Activated T-helper 1 cell treated with Interleukin-2 at 50 U/mL for 16 hours (primary cell): ENCODE measurements around the gene ATG10.
"Not testable (repeated sequence)": the region's sequence is repeated elsewhere in the genome, so short reads cannot be mapped to it uniquely, and the experiment has no call there.

Experiments used
- DNase-seq: peaks from one replicate; pipeline ENCODE4 v3.0.0-alpha.2; 2020; ENCODE audit warnings: low read depth

The ATG10 gene

DNA sequence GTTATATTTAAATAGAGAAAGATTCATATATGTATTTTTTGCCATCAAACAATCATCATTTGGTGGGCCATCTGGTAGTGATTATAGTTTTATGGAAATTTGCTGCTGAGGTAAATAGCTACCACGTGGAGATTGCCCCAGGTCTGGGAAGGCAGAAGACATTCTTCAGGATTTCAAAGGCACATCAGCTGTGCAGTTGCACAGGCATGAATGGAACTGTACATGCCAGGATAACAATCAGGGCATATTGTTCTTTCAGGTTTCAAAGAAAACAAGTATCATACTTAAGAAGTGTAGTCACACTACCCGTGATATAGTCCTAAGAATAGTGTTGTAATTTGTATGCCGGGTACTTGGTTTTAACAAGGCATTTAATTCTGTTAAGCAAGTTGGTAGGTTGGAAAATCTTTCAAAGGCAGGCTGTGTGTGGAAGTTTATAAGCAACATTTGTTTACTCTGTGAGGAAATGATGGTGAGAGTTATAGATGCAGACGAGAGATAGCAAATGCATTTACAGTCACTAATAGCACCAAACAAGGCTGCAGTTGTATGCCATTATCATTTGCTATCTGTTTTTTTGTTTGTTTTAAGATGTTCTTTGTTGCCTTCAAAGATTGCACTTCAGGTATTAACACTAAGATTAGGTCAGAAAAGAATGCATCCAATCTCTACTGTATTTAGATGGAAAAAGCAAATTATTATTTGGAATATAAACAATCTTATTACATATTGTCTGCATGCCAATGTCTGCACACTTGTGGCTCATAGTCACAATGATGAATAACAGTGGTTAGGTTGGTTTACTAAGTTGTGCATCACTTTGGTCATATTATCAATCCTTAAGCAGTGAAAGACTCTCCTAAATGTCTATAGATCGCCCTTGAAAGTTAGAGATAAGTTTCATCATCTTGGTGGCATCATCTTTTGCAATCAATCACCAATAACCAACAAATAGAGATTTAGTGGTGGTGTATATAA lies 251.1 kb downstream of the ATG10 start:
- DNase-seq: no peak

DNA sequence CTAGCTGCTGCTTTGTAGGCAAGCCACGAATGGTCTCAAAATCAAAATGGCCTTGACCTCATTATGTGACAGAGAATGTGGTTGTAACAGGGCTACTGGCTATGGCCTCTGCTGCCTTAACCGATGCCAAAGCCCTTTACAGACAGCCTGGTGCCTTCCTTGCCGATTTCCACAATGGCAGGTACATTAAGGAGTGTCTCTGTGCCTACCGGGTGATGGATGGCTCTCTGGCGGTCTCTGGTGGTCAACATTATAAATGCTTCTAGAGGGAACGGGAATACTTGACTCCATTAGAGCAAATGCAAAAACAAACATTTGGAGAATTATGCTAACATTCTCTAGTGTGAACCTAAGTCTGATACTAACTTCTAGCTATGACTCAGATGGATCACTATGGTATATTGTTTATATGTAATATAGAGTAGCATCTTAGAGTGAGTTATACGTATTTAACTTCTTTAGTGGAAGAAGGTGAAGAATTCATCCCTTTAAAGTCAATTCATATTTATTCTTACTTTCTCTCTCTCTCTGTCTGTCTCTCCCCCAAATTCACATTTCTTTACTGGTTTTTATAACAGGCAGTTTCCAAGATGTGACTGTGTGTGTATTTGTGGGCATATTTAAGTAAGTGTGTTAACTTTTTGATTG lies 253.8 kb downstream of the ATG10 start:
- peak; percentile 33 for DNase-seq

DNA sequence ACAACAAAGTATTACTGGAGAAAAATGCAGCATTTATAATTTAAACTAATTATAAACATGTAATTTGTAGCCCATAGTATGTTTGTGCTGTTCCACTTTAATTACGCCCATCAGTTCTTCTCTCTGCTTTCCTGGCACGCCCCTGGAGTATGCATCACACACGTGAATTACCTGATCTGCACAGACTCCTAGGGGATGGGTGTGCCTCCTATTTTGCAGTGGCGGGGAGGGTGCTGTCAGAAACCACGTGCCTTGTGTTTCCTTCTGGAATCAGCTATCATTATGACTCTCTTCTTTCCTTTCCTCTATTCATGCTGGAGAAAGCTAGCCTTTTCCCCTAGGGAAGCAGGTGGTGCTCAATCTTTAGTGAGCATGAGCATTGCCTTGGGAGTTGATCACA lies 263.1 kb downstream of the ATG10 start:
- DNase-seq: no peak

DNA sequence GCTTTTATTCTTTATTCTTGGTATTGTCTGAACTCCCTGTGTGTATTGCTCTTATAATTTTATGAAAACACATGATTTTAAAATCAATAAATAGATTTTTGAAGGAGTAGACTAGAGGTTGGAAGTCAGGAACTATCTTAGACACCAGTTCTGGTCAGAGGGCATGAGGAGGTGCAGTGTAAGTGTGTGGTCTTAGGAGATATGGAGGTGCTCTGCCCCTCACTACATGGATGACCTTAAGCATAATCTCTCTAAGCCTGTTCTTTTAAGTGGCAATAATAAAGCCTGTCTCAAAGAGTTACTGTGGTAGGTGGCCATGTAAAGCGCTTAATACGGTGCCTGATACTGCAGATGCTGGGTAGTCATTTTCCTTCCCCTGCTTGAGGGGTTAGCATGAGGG lies 272.3 kb downstream of the ATG10 start:
- DNase-seq: no peak

DNA sequence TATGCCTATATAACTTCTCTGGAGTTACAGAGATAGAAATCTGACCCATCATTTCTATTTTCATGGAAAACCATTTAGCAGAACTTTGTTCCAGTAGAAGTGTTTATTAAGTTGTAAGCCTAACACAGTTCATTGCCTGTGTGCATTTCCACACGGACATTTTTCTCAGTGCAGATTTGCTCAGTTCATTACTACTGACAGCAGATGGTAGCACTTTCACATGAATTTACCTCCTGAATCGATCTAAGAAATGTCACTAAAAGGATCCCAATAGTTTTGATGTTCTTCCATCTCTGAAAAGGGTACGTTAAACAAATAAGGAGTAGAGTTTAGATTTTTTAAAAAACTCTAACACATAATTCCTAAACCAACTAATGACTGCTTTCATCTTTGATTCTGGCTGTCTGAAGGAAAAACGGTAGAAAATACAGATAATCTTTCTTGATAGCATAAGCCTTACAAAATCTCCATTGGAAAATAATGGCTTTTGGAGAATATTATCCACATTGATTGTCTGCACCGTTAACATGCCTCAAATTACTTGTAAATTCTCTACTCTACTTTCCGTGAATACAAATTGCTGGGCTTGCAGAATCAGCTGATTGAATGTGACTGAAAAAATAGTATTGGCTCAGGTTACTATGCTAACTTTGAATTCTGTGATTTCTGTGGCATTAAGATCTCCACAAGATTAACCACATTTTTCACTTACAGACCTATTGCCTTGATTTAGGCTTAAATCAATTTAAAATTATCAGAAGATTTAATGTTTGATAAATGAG lies 273.2 kb downstream of the ATG10 start:
- no peak for DNase-seq

DNA sequence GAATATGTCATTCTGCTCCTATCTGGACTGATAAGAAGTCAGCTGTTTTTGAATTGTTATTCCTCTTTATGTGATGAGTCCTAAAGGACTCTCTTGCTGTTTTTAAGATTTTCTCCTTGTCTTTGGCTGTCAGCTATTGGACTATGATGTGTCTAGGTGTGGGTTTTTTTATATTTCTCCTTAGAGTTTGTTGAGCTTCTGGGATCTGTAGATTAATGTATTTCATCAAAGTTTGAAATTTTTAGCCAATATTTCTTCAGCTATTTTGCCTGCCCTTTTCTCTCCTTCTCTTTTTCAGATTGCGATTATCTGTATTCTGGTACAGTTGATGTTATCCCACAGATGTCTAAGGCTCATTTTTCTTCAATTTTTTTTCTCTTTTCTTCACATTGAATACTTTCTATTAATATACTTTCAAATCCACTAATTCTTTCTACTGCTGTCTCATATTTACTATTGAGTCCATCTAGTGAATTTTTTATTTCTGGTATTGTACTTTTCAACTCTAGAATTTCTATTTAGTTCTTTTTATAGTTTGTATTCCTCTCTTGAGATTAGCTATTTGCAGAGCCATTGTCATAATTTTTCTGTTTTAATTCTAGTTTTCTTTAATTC lies 275.2 kb downstream of the ATG10 start:
- no peak for DNase-seq

DNA sequence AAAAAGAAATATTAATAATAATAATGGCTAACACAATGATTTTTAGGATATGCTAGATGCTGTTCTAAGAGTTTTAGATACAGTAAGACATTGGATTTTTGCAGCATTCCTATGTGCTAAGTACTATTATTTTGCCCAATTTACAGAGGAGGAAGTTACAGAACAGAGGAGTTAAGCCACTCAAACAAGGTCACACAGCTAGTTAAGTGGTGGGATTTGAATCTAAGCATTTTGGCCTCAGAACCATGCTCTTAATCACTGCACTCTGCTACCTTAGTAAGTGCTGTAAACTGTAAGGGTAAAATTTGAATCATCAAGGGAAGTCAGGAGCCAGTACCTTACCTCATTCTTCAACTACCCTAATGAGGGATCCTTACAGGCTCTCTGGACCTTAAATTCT lies 280.9 kb downstream of the ATG10 start:
- DNase-seq: no peak

DNA sequence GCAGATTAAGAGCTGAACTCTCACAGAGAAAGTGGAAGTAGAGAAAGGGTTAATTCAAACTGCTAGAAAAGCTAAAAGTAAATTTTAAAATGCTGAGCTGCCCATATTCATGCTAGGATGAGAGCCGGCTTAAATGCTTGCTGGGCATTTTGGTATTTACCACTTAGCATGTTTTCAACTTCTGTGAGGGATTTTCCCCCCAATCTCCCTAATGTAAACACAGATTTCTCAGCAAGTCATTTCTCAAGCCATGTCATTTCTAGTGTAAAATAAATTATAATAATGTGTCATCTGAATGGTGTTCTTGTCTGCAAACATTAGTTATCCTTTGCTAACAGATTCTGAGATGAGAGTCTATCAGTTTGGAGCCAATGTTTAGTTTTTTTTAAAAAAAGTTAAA lies 284.0 kb downstream of the ATG10 start:
- DNase-seq: no peak

DNA sequence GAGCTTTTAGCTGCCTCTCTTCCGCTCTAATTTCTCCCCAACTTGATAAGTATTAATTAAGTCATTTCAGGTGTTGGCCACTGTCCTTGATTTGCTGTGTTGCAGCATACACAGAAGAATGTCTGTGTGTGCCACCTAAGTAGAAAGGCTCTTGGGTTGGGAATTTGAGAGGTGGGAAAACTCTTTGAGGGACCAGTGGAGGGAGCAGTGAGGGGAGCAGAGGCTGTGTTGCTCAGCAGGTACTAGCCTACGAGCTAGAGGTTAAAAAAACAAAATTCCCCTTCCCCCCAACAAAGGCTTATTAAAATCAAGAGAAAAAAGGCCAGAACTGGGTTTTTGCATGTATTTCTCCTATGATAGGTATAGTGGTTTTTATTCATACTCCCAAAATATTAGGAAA lies 285.4 kb downstream of the ATG10 start:
- no peak for DNase-seq

DNA sequence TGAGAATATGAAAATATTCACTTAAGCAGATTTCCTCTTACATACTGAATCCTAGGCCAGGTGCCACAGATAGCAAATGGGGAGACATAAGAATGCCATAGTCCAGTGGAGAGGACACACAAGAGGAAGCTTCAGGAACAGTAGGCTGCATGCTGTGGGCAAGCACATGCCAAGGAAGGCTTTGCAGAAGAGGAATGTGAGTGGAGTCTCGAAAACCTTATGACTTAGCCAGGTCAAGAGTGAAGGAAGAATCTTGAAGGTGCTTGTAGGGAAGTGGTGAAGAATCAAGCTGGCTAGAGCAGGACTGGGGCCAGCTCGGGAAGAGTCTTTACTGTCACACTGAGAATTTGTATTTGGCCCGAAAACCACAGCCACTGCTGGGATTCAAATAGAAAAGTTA lies 285.9 kb downstream of the ATG10 start:
- no peak for DNase-seq

DNA sequence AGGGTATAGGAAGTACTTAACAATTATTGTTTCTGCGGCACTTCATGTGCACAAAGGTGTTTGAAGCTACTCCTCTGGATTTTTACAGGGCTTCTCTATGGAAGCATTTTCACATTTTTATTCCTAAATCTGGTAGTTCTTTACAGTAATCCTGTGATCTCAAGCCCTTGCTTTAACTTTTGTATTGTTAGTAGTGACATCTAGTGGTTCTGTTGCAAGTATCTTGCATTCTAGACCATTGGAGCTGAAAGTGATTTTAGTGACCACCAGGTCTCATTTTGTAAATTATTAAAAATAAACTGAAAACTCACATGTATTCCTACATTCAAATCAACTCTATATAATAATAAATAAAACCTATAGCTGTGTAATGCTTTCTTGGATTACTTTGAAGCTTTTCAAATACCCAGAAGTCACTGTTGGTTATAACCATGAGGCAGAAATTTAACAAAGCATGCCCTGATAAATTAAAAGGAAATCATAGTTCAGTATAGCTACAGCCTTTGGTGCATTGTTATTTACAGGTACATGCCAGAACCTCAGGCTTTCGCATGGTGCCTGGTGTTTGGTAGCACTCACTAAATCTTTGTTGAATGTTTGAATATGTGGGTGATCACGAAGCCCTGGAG lies 287.5 kb downstream of the ATG10 start:
- DNase-seq: no peak

DNA sequence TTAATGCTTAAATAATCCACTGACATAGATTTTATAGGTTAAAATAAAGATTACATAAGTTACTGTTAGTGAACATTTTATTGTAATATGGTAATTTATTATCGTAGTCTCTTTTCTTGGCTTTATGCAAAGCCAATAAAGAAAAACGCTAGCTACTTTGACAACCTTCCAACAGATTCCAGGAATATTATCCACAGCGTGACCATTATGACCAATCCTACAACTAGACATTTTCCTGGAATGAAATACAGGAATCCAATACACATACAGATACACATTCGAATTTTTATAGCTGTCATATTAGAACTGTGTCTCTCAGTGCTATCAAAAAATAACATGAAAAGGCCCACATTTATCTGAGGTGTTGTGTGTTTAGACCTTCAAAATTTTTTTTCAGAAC lies 293.2 kb downstream of the ATG10 start:
- DNase-seq: no peak

DNA sequence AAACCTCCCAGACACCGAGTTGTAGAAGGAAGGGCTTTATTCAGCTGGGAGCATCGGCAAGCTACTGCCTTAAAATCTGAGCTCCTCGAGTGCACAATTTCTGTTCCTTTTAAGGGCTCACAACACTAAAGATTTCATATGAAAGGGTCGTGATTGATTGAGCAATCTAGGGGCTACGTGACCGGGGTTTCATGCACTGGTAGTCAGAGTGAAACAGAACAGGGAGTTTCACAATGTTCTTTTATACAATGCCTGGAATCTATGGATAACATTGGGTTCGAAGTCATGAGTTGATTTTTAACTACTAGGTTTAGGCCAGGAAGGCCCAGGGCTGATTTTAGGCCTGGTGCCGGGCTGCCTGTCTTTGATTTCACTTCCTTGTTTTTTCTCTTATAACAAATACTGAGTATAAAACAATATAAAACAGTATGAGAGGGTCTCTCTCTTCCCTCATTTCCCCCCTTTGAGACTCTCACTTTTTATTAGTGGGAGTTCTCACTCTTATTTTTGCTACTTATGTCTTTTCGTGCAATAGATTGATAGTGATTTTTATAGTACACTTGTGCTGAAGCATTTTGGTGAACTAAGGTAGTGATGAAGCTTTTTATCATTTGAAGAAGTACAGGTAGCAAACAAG lies 295.6 kb downstream of the ATG10 start:
- DNase-seq: not testable (repeated sequence)

DNA sequence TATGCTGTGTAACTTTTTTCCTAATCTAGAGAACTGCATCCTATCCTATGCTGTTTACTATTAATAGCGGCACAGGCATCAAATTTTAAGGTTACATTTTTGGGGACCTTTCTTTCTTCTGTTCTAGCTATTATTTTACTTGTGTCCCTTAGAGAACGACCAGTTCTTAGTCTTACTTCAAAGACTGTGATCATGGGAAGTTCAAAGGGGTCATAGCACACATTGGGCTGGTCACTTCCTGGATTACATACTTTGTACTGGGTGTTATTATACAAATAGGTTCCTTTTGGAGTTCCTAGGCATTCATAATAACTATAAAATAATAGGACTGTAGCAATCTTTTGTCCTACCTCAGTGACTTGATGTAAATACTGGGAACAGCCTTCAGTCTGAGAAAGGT lies 297.5 kb downstream of the ATG10 start:
- DNase-seq: not testable (repeated sequence)

DNA sequence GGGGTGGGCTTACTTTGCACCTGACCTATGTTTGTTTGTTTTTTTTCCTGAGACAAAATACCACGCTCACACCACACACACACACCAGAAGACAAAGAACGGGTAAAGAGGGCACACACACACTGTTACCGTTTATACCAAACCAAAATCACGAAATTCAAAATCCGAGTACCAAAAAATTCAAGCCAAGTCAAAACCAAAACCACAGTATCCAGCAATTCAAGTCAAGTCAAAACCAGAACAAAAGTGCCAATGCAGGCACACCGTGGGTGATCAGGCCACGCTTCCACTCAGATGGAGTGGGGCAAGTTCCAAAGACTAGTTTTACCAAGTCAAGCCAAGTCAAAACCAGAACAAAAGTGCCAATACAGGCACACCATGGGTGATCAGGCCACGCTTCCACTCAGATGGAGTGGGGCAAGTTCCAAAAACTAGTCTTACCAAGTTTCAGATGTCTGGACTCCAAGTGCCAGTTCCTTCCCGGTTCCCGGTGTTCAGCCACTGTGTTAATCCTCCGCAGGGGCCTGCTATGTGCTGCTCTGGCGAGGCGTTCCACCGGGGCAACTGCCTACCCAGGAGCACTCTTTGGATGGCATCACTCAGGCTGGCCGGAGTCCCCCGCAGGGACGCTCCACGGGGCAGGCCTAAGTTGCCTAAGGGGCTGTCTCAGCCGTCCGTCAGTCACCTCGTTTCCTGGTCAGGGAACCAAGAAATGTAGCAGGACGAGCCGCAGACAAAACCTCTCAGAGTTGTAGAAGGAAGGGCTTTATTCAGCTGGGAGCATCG lies 300.9 kb downstream of the ATG10 start:
- not testable (repeated sequence) for DNase-seq

DNA sequence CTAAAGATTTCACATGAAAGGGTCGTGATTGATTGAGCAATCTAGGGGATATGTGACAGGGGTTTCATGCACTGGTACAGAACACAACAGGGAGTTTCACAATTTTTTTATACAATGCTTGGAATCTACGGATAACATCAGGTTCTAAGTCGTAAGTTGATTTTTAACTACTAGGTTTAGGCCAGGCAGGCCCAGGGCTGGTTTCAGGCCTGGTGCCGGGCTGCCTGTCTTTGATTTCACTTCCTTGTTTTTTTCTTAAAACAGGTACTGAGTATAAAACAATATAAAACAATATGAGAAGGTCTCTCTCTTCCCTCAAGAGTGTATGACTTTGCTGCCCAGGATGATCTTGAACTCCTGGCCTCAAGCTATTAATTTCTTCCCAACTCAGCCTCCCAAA lies 301.6 kb downstream of the ATG10 start:
- not testable (repeated sequence) for DNase-seq

DNA sequence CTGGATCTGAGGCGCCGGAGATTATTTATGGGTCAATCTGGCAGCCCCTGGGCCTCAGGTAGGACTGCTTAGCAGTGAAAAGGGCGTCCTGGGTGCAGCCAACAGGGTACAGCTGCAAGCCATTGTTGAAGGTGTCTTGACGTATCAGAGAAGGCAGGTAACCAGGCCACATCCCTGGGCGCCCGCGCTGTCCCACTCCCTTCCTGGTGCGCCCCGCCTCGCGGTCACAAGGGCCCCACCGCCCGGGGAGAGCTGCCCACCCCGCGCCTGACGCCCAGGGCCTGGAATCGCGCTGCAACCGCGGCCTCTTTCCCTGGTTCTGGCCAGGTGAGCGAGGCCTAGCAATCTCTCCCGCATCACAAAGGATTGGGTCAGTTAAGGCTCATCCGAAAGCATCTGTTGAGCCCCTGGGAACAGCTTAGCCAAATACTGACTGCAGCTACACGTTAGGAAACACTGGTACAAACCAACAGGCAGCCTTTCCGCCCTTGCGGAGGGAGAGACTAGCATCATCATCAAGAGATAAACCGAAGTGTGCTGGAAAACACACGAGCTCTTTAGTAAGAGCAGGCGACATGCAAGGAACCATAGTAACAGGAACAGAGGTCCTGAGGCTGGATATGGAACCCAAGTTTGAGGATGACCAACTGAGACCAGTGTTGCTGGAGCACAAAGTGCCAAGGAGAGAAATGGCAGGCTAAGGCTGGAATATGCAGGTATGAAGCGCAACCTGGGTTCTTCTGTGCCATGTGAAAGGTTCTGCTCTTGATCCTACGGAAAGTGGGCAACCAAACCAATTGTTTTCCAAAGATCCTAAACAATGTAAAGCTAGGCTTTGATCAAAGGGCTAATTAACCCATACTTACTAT lies 302.8 kb downstream of the ATG10 start:
- DNase-seq: no peak

DNA sequence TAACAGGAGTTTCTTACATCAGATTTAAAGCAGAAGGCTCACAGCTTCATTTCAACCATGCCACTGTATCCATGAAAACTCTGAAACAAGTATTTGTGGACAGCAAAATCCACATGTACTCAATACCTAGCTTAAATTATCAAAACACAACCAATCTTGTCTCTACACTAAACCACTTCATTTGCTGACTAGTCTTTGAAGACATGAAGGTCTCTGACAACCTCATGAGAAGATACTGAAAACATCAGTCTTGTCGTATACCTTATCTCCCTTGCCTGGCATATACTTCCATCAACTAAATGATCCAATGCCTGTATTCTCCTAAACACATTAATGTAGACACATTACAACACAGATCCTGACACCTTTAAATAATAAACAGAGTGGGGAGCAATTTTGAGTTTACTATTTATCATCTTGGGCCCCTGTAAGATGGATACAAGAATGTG lies 303.4 kb downstream of the ATG10 start:
- no peak for DNase-seq
